ENCODE data around the gene SLC48A1. TPM values are rescaled to one million over a fixed set of nuclear protein-coding genes. Genes with fewer than 3 reads are reported as not detected.

SLC48A1 gene
- total RNA-seq, 1 donor from 2014 or later: 10.3 TPM

DNA sequence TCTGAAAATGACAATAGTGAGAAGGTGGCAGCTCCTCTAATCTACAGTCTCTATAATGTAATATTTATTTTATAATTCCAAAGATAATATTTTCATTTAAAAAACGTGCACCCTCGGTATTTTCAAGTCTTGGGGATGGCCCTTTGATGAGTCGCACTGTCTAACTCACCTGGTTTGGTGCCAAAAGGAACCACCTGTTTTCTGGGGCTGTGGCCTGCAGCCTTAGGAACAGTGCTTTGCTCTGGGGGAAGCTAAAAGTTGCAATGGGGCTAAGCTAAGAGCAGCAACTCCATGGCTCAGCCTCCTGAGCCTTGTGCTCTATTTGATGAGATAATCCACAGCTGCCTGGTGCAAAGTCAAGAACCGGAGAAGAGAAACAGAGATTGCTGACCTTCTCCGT, 41.3 kb upstream of the SLC48A1 start:
- H3K36me3 ChIP-seq (ENCODE audit: control insufficient read depth, insufficient read depth, low read length): no peaks in the 10 kb centered on the region
- TF ChIP-seq, protein P1, sequence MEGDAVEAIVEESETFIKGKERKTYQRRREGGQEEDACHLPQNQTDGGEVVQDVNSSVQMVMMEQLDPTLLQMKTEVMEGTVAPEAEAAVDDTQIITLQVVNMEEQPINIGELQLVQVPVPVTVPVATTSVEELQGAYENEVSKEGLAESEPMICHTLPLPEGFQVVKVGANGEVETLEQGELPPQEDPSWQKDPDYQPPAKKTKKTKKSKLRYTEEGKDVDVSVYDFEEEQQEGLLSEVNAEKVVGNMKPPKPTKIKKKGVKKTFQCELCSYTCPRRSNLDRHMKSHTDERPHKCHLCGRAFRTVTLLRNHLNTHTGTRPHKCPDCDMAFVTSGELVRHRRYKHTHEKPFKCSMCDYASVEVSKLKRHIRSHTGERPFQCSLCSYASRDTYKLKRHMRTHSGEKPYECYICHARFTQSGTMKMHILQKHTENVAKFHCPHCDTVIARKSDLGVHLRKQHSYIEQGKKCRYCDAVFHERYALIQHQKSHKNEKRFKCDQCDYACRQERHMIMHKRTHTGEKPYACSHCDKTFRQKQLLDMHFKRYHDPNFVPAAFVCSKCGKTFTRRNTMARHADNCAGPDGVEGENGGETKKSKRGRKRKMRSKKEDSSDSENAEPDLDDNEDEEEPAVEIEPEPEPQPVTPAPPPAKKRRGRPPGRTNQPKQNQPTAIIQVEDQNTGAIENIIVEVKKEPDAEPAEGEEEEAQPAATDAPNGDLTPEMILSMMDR (IDR thresholded peaks at IDR 0.05; ENCODE audit: insufficient read depth, low read length, severe bottlenecking): no peak
- no peak for DNase-seq (ENCODE audit: low read depth)
- no peak overlapping the region for H3K4me3 ChIP-seq (ENCODE audit: low read depth, low read length)
- no peak for FAIRE-seq
- H3K27me3 ChIP-seq (ENCODE audit: control insufficient read depth, insufficient read depth, low read length): no peaks in the 10 kb centered on the region

DNA sequence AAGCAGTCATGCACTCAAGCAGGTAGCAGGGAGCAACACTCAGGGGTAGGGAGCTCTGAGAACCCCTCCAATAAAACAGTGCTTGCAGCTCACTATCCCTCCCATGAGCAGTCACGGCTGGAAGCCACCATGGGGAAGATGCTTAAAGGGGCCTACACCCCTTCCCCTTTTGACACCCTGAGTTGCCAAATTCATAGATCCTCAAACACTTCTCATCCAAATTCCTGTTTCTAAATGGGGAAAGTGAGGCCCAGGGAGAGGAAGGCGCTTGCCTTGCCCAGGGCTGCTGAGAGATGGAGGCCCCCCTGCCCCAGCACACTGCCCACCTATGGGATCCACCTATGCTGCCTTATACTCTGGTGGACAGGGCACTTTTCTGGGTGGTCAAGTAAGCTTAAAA, 40.5 kb upstream of the SLC48A1 start:
- DNase-seq (ENCODE audit: low read depth): no peak
- H3K4me3 ChIP-seq (ENCODE audit: low read depth, low read length): no peak overlapping the region
- H3K36me3 ChIP-seq (ENCODE audit: control insufficient read depth, insufficient read depth, low read length): no peaks in the 10 kb centered on the region
- H3K27me3 ChIP-seq (ENCODE audit: control insufficient read depth, insufficient read depth, low read length): no peaks in the 10 kb centered on the region
- TF ChIP-seq, protein P1 (IDR thresholded peaks at IDR 0.05; ENCODE audit: insufficient read depth, low read length, severe bottlenecking): no peak
- no peak for FAIRE-seq

DNA sequence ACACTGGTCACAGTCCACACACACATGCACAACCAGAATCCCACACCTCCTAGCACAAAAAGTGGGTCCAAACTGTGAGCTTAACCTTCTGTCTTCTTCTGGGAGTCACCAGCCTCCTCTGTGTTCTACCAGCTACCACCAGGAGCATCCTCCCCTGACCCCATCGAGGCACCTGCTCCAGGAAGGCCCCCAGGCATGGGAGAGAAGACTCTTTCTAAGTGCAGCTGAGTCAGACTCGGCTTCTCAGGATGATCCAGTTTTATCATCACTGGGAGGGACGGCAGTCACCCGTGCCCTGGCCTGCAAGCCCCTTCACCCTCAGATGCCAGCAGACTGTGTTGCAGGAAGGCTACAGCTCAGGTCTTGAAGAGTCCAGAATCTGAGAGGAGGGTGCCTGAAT, 39.9 kb upstream of the SLC48A1 start:
- no peak overlapping the region for H3K4me3 ChIP-seq (ENCODE audit: low read depth, low read length)
- no peak for DNase-seq (ENCODE audit: low read depth)
- no peak for FAIRE-seq
- TF ChIP-seq, protein P1 (IDR thresholded peaks at IDR 0.05; ENCODE audit: insufficient read depth, low read length, severe bottlenecking): no peak
- no peaks in the 10 kb centered on the region for H3K27me3 ChIP-seq (ENCODE audit: control insufficient read depth, insufficient read depth, low read length)
- no peaks in the 10 kb centered on the region for H3K36me3 ChIP-seq (ENCODE audit: control insufficient read depth, insufficient read depth, low read length)

DNA sequence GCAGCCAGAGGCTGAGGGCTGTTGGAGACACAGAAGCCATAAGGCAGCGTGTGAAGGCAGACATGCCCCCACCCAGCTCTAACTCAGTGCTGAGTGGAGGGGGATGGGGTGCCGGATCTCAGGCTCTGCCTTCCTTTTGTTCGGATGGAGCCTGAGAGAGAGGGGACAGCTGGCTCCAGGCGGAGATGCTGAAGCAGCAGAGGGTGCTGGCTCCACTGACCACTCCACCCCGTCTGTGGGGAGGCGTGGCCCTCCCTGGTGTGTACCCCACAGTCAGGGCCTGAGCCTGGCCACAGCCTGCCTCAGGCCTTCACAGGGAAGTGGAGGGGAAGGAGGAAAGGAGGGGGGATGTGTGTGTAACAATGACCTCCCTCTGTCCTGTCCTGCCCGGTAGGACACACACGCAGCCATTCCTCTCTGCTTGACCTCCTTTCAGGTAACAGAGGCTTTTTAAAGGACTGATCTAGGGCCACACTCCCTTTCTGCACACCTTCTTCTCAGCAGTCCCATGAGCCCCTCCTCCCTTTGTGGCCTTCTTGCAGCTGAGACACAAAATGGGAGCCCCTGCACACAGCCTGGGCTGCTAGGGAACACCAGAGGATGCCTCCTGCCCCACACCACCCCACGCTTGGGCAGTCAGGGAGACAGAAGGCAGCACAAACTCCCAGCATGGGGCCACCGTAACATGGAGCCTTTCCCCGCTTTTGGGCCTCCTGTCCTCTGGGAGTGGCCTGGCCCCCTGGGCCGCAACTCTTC, 38.1 kb upstream of the SLC48A1 start:
- Histone ChIP-seq H3K27me3 (ENCODE audit: control insufficient read depth, insufficient read depth, low read length) (no peaks in the 10 kb centered on the region), H3K36me3 (ENCODE audit: control insufficient read depth, insufficient read depth, low read length) (no peaks in the 10 kb centered on the region), H3K4me3 (ENCODE audit: low read depth, low read length) (no peak overlapping the region)
- DNase-seq (ENCODE audit: low read depth) (no peak), FAIRE-seq (no peak)
- TF ChIP-seq, protein P1 (IDR thresholded peaks at IDR 0.05; ENCODE audit: insufficient read depth, low read length, severe bottlenecking): no peak

DNA sequence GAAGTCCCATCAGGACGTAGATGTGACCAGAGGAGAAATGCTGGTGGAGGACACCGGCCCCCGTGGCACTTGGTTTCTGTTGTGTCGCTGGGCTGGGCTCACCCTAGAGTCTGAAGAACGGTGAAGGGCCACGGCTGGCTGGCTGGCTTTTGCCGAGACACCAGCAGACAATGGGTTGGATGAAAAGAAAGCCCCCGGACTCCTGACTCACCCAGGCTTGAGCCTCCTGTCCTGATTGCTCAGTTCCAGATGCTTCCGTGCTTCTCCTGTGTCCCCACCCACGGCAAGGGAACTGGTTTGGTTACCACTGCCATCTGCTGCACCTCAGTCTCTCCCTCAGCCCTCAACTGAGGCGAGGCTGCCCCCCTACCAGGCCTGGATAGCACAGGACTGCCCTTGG, 37.4 kb upstream of the SLC48A1 start:
- peak; percentile 48 for DNase-seq (ENCODE audit: low read depth)
- no peaks in the 10 kb centered on the region for H3K36me3 ChIP-seq (ENCODE audit: control insufficient read depth, insufficient read depth, low read length)
- TF ChIP-seq, protein P1 (IDR thresholded peaks at IDR 0.05; ENCODE audit: insufficient read depth, low read length, severe bottlenecking): no peak
- no peaks in the 10 kb centered on the region for H3K27me3 ChIP-seq (ENCODE audit: control insufficient read depth, insufficient read depth, low read length)
- no peak overlapping the region for H3K4me3 ChIP-seq (ENCODE audit: low read depth, low read length)
- no peak for FAIRE-seq

DNA sequence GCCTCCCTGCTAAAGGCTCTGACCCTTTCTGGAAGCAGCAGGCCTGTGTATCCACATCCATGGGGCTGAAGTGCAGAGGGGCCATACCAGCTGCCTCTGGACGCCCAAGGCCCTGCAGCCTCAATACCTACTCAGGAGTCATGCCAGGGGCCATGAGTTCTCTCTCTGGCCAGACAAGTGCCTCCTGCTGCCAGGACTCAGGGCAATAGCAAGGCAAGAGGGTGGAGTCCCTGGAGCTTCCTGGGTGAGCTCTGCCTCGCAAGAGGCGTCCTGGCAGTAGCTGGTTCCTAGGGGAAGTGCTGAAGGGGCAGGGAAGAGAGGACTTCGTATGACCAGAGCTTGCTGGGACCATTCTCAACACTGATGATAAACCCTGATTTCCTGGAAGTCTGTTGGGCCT, 36.8 kb upstream of the SLC48A1 start:
- H3K27me3 ChIP-seq (ENCODE audit: control insufficient read depth, insufficient read depth, low read length): no peaks in the 10 kb centered on the region
- TF ChIP-seq, protein P1 (IDR thresholded peaks at IDR 0.05; ENCODE audit: insufficient read depth, low read length, severe bottlenecking): no peak
- DNase-seq (ENCODE audit: low read depth): no peak
- no peaks in the 10 kb centered on the region for H3K36me3 ChIP-seq (ENCODE audit: control insufficient read depth, insufficient read depth, low read length)
- no peak for FAIRE-seq
- H3K4me3 ChIP-seq (ENCODE audit: low read depth, low read length): no peak overlapping the region

Measured in bronchial epithelial cell (primary cell).